DOHH2 (cell line): ENCODE measurements around the gene MACROD2.
"Not testable (repeated sequence)": the region's sequence is repeated elsewhere in the genome, so short reads cannot be mapped to it uniquely, and the experiment has no call there.

Experiments used
- H3F3A ChIP-seq: fragments of 200-600 bp; sonication (generic), shearing (Covaris generic); 2 replicates; pipeline ENCODE4 v1.6.0; 2016; ENCODE audit warnings: antibody characterized with exemption, mild to moderate bottlenecking; ENCODE audit not compliant: control insufficient read depth, insufficient read depth
- H3K27ac ChIP-seq: fragments of 200-600 bp; sonication (generic); 2 replicates; pipeline ENCODE4 v1.5.1; 2014; ENCODE audit warnings: low read depth, mild to moderate bottlenecking, low read length, moderate library complexity
- H3K27me3 ChIP-seq: fragments of 200-600 bp; sonication (generic); 2 replicates; pipeline ENCODE4 v1.6.1; 2014; ENCODE audit warnings: mild to moderate bottlenecking, low read length, mixed read lengths; ENCODE audit not compliant: control insufficient read depth
- H3K36me3 ChIP-seq: fragments of 200-600 bp; sonication (generic); 2 replicates; pipeline ENCODE4 v1.6.1; 2014; ENCODE audit warnings: mild to moderate bottlenecking, low read length, moderate library complexity, mixed read lengths; ENCODE audit not compliant: control insufficient read depth
- H3K4me1 ChIP-seq: fragments of 200-600 bp; sonication (generic); 2 replicates; pipeline ENCODE4 v1.6.1; 2014; ENCODE audit warnings: mild to moderate bottlenecking, low read length, mixed read lengths; ENCODE audit not compliant: control insufficient read depth
- H3K4me2 ChIP-seq: fragments of 200-600 bp; sonication (generic); 2 replicates; pipeline ENCODE4 v1.6.0; 2014; ENCODE audit warnings: mild to moderate bottlenecking, low read length, moderate library complexity
- H3K4me3 ChIP-seq: fragments of 200-600 bp; sonication (generic); 2 replicates; pipeline ENCODE4 v1.5.1; 2014; ENCODE audit warnings: mild to moderate bottlenecking, low read length, mixed read lengths
- H3K79me2 ChIP-seq: fragments of 200-600 bp; sonication (generic); 2 replicates; pipeline ENCODE4 v1.6.1; 2014; ENCODE audit warnings: mild to moderate bottlenecking, low read length, mixed read lengths; ENCODE audit not compliant: control insufficient read depth
- H3K9me2 ChIP-seq: fragments of 200-600 bp; sonication (generic); replicated peaks from 2 replicates; pipeline ENCODE4 v1.6.1; 2014; ENCODE audit warnings: mild to moderate bottlenecking, low read length, mixed read lengths; ENCODE audit not compliant: control insufficient read depth
- H3K9me3 ChIP-seq: fragments of 200-600 bp; sonication (generic); 2 replicates; pipeline ENCODE4 v1.6.1; 2014; ENCODE audit warnings: antibody characterized with exemption, low read length, mixed read lengths; ENCODE audit not compliant: control insufficient read depth, insufficient read depth
- H4K20me1 ChIP-seq: fragments of 200-600 bp; sonication (generic); 2 replicates; pipeline ENCODE4 v1.6.0; 2014; ENCODE audit warnings: low read depth, mild to moderate bottlenecking, antibody characterized with exemption, low read length, moderate library complexity; ENCODE audit not compliant: control insufficient read depth, insufficient read depth
- EZH2phosphoT487 ChIP-seq: fragments of 200-600 bp; sonication (generic); IDR thresholded peaks from 2 replicates; pipeline ENCODE4 v1.6.1; 2017; ENCODE audit warnings: borderline replicate concordance, mild to moderate bottlenecking, antibody characterized with exemption, low read length, moderate library complexity, mixed read lengths
- TF ChIP-seq, protein P1 (sequence below): fragments of 200-600 bp; sonication (generic); IDR thresholded peaks from one replicate; pipeline ENCODE4 v1.5.1; 2014; ENCODE audit warnings: antibody characterized with exemption, mild to moderate bottlenecking, low read depth, low read length; ENCODE audit not compliant: poor library complexity, severe bottlenecking

The MACROD2 gene

DNA sequence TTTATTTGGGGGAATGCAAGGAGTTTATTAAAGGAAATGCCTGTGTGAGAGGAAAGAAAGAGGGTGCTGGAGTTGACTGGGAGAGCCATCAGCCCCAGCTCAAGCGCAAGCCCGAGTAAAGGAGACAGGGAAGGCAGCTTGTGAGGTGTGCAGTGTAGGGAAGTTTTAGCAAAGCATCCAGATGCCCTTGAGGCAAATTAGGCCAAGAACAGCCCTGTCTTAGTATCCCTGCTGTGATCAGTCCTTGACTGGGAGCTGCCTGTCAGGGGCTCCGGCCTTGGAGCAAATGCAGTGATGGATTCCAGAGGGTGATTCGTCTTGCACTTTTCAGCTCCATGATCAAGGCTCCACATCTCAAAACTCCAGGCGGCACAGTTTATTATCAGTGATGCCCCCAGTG, 2016.2 kb downstream of the MACROD2 start:
- Histone ChIP-seq H3K9me2 (no peaks in the 10 kb centered on the region), H3K27ac (no peak overlapping the region), H4K20me1 (no peaks in the 10 kb centered on the region), H3K4me1 (no peaks in the 10 kb centered on the region), H3K36me3 (no peaks in the 10 kb centered on the region), H3K27me3 (no peaks in the 10 kb centered on the region), H3K79me2 (no peaks in the 10 kb centered on the region), H3K4me3 (no peak overlapping the region), H3F3A (no peaks in the 10 kb centered on the region), H3K9me3 (no peaks in the 10 kb centered on the region), H3K4me2 (no peak overlapping the region)
- no peak for TF ChIP-seq EZH2phosphoT487
- TF ChIP-seq, protein P1, sequence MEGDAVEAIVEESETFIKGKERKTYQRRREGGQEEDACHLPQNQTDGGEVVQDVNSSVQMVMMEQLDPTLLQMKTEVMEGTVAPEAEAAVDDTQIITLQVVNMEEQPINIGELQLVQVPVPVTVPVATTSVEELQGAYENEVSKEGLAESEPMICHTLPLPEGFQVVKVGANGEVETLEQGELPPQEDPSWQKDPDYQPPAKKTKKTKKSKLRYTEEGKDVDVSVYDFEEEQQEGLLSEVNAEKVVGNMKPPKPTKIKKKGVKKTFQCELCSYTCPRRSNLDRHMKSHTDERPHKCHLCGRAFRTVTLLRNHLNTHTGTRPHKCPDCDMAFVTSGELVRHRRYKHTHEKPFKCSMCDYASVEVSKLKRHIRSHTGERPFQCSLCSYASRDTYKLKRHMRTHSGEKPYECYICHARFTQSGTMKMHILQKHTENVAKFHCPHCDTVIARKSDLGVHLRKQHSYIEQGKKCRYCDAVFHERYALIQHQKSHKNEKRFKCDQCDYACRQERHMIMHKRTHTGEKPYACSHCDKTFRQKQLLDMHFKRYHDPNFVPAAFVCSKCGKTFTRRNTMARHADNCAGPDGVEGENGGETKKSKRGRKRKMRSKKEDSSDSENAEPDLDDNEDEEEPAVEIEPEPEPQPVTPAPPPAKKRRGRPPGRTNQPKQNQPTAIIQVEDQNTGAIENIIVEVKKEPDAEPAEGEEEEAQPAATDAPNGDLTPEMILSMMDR = no peak

DNA sequence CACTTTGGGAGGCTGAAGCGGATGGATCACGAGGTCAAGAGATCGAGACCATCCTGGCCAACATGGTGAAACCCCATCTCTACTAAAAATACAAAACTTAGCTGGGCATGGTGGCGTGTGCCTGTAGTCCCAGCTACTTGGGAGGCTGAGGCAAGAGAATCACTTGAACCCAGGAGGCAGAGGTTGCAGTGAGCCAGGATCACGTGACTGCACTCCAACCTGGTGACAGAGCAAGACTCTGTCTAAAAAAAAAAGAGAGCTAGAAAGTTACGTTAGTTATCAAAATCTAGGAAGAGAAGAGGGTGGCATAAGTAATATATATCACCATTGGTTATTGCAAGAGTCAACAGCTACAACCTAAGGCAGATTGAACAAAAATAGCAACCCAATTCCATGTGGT, 2017.6 kb downstream of the MACROD2 start:
- H3K27me3 ChIP-seq, H3K9me2 ChIP-seq, H3K4me1 ChIP-seq, H3K79me2 ChIP-seq, H3K36me3 ChIP-seq, H3K4me2 ChIP-seq, H3K27ac ChIP-seq, H4K20me1 ChIP-seq, H3K4me3 ChIP-seq, H3F3A ChIP-seq, H3K9me3 ChIP-seq: not testable (repeated sequence)

DNA sequence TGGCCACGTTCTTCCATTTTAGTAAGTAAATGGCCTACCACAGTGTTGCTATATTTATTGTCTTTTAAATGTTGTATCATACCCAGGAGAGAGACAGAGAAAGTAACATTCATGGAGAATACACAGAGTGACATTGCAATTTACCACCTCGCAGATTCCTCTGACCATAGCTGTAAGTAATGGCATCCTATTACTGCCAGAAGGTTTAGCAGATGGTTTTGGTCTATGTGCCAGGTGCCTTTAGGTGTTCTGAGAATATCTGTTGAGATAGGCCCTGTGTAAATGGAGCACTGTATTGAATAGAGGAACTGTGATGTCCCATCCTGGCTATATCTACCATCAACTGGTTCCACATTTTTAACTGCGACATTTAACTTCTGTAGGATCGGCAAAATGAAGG, 2018.3 kb downstream of the MACROD2 start:
- no peaks in the 10 kb centered on the region for H3K4me1 ChIP-seq
- no peaks in the 10 kb centered on the region for H3K27me3 ChIP-seq
- no peaks in the 10 kb centered on the region for H3K79me2 ChIP-seq
- H3K4me2 ChIP-seq = no peak overlapping the region
- no peak overlapping the region for H3K4me3 ChIP-seq
- TF ChIP-seq, protein P1 = no peak
- TF ChIP-seq EZH2phosphoT487 = no peak
- H3K9me2 ChIP-seq = no peaks in the 10 kb centered on the region
- H3F3A ChIP-seq = no peaks in the 10 kb centered on the region
- no peak overlapping the region for H3K27ac ChIP-seq
- H4K20me1 ChIP-seq = no peaks in the 10 kb centered on the region
- H3K9me3 ChIP-seq = no peaks in the 10 kb centered on the region
- no peaks in the 10 kb centered on the region for H3K36me3 ChIP-seq

DNA sequence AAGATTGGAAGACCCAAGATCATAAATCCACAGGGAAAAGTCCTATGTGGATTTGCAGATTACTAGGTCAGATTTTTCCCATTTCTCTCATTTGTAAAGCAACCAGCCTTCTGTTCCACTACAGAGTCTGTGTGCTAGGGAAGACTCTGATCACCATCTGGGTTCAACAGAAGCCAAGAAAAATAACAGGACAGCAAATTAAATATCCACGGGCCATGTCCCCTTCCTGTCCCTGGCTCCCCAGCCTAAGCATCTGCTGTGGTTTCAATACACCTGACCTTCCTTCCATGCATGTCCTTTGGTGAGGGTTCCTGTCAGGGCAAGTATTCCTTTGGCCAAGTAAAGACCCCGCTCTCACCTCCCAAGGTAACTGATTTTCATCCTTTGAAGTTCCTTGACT, 2019.1 kb downstream of the MACROD2 start:
- H4K20me1 ChIP-seq = no peaks in the 10 kb centered on the region
- no peaks in the 10 kb centered on the region for H3F3A ChIP-seq
- H3K79me2 ChIP-seq = no peaks in the 10 kb centered on the region
- TF ChIP-seq, protein P1 = no peak
- no peak for TF ChIP-seq EZH2phosphoT487
- H3K4me3 ChIP-seq = no peak overlapping the region
- no peaks in the 10 kb centered on the region for H3K36me3 ChIP-seq
- H3K27ac ChIP-seq = no peak overlapping the region
- no peaks in the 10 kb centered on the region for H3K27me3 ChIP-seq
- H3K9me2 ChIP-seq = no peaks in the 10 kb centered on the region
- no peaks in the 10 kb centered on the region for H3K9me3 ChIP-seq
- no peak overlapping the region for H3K4me2 ChIP-seq
- H3K4me1 ChIP-seq = no peaks in the 10 kb centered on the region
